ENCODE results near the gene CNOT1.
"Not testable (repeated sequence)": the region's sequence is repeated elsewhere in the genome, so short reads cannot be mapped to it uniquely, and the experiment has no call there.

The CNOT1 gene

GRCh38 chr16:58638148-58639036 lies 8.8 kb upstream of the CNOT1 start:
- no peak for DNase-seq

- DNase-seq, result not testable (repeated sequence)
These were observed 7.4 kb upstream of the CNOT1 start for GRCh38 chr16:58637021-58637420.

GRCh38 chr16:58636466-58636865 lies 6.8 kb upstream of the CNOT1 start:
- DNase-seq, result no peak

- no peak for DNase-seq
These were observed 5.9 kb upstream of the CNOT1 start for GRCh38 chr16:58635502-58635901.

DNA sequence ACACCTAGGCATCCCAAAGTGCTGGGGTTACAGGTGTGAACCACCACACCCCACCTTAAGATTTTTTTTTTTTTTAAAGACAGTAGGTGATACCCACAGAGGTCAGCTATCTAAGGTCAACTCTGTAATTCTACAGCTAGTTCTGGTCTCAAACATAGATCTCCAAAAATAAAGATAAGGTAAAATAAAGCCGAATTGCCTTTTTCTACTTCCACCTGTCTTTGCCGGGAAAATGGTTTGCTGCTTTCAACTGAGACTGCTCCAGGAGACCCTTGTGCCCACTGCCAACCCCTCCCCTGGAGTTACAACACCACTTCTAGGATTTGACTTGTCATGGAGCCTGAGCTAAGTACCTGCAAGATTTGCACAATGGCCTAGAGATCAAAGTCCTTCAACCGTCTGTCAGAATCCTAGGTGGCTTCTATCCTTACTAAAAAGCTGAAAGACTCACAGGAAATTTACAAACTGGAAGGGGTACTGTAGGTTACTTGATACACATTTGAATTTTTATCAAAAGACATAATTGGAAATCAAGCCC lies 4.7 kb upstream of the CNOT1 start:
- DNase-seq, result no peak

DNA sequence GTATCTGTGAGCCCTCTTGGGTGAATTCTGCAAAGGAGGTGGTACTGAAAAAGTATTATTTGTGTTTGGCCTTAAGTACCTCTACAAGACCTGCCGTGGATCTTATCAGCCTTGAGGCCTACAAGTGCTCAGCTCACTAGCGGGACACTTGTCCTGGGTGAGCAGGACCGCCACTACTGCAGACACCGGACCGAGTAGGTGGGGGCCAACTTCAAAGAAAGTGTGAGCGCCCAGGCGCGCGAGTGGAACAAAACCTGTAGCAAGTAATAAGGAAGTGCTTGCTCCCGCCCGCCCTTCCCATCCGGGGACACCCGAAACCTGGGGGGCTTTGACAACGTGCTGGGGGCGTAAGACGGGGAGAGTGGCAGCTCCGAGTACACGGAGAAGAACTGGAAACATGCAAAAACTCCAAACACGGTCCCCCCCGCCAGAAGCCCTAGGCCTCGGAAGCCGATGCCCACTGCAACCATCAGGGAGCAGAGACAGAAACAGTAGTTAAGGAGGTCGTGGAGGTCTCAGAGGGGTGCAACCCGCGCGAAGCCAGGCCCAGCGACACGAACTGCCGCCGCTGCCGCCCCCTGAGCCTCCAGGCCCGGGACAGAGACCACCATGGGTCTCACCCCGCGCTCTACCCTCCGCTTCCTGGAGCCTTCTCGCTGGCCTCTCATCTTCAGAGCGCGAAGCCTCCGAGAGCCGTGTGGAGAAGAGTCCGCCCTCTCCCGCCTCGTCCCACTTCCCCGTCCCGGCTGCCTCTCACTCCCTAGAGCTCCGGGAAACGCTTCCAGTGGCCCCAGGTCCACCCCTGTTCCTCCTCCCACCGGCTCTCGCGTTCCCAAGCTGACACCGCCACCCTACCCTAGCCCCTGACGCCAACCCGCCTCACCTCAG lies 537 bp downstream of the CNOT1 start:
- no peak for DNase-seq

DNA sequence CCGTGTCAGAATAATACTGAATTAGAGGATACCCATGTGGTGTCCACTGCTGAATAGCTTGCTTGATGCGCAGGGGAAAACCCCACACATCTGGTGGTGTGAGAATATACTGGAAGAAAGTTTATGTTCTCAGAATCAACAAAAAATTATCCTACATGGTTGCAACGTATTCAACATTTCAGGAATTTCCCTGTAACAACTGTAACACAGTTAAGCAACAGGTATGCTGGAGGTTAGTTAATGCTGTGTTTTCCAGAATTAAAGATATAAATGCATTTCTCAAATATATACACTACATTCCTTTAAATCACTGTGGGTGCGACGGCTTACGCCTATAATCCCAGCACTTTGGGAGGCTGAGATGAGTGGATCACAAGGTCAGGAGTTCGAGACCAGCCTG lies 5.4 kb downstream of the CNOT1 start:
- no peak for DNase-seq

DNA sequence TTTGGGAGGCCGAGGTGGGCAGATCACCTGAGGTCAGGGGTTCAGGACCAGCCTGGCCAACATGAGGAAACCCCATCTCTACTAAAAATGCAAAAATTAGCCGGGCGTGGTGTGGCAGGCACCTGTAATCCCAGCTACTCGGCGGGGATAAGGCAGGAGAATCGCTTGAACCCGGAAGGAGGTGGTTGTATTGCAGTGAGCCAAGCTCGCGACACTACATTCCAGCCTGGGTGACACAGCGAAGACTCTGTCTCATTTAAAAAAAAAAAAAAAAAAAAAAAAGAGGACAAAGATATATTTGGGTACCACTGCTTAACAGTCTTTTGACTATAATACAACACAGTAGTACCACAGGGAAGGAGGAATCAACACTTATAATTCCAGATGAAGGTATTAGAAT lies 9.2 kb downstream of the CNOT1 start:
- no peak for DNase-seq

DNA sequence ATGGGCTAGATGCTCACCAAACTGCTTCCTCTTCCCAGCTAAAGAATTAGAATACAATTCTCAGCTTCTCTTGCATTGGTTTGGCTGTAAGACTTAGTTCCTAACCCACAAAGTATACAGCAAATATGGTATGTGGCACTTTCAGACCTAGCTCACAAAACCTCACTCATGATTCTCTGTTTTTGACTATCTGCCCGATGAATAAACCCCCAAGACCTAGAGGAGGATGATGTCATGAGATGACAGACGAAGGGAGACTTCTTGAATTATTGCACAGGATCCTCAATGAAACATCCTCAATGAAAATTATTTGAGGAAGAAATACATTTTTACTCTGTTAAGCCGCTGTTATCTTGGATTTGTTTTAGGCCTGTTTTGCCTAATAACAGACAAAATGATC lies 14.3 kb downstream of the CNOT1 start:
- no peak for DNase-seq

DNA sequence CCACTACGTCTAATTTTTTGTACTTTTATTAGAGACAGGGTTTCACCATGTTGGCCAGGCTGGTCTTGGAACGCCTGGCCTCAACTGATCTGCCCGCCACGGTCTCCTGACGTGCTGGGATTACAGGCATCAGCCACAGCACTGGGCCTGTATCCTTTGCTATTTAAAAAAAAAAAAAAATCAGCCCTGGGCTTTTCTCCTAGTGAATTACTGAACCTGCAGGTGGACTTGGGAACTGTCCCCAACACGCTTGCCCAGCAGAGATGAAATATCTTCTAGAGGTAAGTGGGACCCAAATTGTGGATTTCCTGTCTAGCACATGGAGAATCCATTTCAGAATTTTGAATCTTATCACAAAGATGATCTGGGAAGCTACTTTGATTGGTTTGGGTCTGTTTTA lies 14.8 kb downstream of the CNOT1 start:
- no peak for DNase-seq

DNA sequence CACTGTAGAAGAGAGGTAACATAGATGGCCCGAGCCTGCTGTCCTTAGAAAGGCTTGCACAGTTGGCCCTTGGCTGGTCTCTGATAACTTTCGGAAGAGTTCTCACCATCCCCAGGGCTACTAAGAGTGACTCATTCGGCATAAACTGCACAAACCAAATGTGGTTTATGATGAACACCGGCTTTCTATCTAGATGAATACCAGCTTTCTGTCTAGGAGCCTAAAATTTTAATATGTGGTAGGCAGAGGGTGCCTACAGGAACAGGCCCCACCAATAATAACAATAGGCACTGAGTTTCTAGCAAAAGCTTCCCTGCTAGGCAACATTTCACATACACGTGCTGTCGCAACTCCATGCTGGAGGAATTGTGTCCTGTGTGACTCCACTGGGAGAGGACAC lies 15.4 kb downstream of the CNOT1 start:
- no peak for DNase-seq

- DNase-seq, result not testable (repeated sequence)
These were observed 16.7 kb downstream of the CNOT1 start for GRCh38 chr16:58612965-58613364.

- DNase-seq, result no peak
These were observed 21.0 kb downstream of the CNOT1 start for GRCh38 chr16:58608601-58609136.

DNA sequence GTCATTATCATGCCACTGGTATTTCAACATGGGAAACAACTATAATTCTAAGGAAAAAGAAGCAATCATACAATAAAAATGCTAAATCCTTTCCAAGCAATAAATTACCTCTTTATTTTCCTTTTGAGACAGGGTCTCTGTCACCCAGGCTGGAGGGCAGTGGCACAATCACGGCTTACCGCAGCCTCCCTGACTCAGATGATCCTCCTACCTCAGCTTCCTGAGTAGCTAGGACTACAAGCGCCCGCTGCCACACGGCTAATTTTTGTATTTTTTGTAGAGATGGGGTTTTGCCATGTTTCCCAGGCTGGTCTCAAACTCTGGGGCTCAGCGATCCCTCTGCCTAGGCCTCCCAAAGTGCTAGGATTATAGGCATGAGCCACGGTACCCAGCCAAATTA lies 24.1 kb downstream of the CNOT1 start:
- DNase-seq, result no peak

- no peak for DNase-seq
These were observed 38.5 kb downstream of the CNOT1 start for GRCh38 chr16:58591083-58591482.

DNA sequence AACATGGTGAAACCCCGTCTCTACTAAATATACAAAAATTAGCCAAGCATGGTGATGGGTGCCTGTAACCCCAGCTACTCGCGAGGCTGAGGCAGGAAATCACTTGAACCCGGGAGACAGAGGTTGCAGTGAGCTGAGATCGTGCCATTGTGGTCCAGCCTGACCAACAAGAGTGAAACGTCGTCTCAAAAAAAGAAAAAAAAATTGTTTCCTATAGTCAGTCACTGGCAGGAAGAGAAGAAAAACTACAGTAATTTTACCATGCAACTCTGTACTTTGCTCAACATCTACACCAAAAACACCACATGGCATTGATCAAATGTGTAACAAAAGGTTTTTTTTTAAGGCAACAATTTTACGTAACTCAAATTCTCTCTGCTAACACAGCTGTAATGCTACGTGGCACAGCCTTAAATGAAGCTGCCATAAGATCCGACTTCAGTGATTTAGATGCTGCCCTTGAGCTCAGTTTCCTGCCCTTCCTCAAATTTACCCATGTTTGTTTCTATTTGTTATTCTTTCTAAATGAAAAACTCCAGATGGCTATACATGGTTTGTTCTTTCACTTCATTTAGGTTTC lies 40.2 kb downstream of the CNOT1 start:
- DNase-seq, result no peak

DNA sequence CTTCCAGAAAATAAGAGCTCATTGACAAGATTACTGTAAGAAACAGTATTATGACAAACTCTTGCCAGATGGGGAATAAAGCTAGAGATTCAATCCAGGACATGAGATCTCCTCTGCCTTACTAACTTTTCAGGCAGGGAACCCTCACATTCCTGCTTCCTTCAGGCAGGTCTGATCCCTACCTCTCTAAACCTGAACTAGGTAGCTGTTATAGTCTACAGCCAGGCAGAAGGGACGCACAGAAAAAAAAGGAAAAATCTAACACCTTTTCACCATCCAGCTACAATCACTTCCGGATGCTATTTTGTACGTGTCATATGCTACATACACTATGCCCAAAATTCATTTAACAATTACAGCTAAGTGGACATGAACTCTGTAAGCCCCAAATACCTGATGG lies 41.2 kb downstream of the CNOT1 start:
- no peak for DNase-seq

GRCh38 chr16:58586340-58587030 lies 43.1 kb downstream of the CNOT1 start:
- DNase-seq, result no peak

GRCh38 chr16:58584831-58585505 lies 44.7 kb downstream of the CNOT1 start:
- no peak for DNase-seq

GRCh38 chr16:58582971-58583765 lies 46.5 kb downstream of the CNOT1 start:
- no peak for DNase-seq

- DNase-seq, result no peak
These were observed 47.5 kb downstream of the CNOT1 start for GRCh38 chr16:58582133-58582532.
